Gastroesophageal sphincter (tissue), 3 donors: Measurements from ENCODE around the gene DST.

ENCODE experiments used
- CTCF ChIP-seq, 4 experiments: fragments of 200-600 bp in 2 of 4; fragments of 450-650 bp in 2 of 4; sonication (generic) in 1 of 4; IDR thresholded peaks; one replicate each; pipeline ENCODE4 v1.5.1; 2017 to 2019; ENCODE audit warnings: antibody characterized with exemption in 4 of 4, mild to moderate bottlenecking in 2 of 4, moderate library complexity in 2 of 4
- EP300 ChIP-seq: sonication (generic); formaldehyde crosslinking; IDR thresholded peaks from one replicate; pipeline ENCODE4 v1.6.1; 2017; ENCODE audit warnings: antibody characterized with exemption, mild to moderate bottlenecking
- POLR2A ChIP-seq, 2 donors: fragments of 450-650 bp; IDR thresholded peaks; one replicate each; pipeline ENCODE4 v1.6.1; 2017; ENCODE audit warnings: antibody characterized with exemption in 2 of 2, mild to moderate bottlenecking in 2 of 2, moderate library complexity in 1 of 2
- POLR2AphosphoS5 ChIP-seq: sonication (generic); formaldehyde crosslinking; IDR thresholded peaks from one replicate; pipeline ENCODE4 v1.6.1; 2017; ENCODE audit warnings: antibody characterized with exemption

GRCh38 chr6:56663344-56663743 is 20.7 kb upstream of the DST start:
- no peak for TF ChIP-seq CTCF (IDR thresholded peaks at IDR 0.05)
- no peak for TF ChIP-seq EP300
- no peak for TF ChIP-seq POLR2A (IDR thresholded peaks at IDR 0.05)
- TF ChIP-seq POLR2AphosphoS5, result no peak
